ENCODE results near the gene ADAMTSL3.

The ADAMTSL3 gene

GRCh38 chr15:83837945-83838571, 184.1 kb downstream of the ADAMTSL3 start:
- no peak for DNase-seq (ENCODE audit: low read depth)

DNA sequence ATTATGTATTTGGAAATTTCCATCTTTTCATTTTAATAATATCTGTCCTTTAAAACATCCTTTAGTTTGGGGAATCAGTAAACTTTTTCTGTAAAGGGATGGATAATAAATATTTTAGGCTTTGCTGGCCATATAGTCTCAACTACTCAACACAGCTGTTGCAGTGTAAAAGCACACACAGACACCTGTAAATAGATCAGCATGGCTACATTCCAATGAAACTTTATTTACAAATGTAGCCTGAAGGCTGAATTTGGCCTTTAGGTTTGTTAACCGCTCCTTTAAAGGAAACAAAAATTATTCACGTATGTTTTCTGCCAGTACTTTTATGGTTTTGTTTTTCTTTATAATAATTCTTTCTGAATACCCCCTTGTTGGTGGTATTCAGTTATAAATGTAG, 184.8 kb downstream of the ADAMTSL3 start:
- no peak for DNase-seq (ENCODE audit: low read depth)

GRCh38 chr15:83842281-83842680, 188.4 kb downstream of the ADAMTSL3 start:
- DNase-seq (ENCODE audit: low read depth): no peak

DNA sequence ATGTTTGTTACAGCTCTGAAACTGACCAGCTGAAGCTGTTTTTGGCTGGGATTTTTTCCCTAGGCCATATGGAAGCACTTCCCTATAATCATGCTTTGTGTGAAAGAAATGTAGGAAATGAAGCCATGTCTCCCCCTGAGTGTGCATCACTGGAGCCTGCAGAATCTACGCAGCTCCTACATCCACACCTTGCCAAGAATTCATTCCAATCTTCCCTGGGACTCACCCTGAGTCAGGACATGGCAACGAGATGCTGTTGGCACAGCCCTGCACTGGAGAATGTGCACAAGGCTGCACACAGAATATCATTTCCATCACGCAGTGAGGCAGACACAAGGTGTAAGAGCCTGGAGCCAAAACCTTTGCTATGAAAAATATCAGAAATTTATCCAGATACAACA, 189.5 kb downstream of the ADAMTSL3 start:
- no peak for DNase-seq (ENCODE audit: low read depth)

DNA sequence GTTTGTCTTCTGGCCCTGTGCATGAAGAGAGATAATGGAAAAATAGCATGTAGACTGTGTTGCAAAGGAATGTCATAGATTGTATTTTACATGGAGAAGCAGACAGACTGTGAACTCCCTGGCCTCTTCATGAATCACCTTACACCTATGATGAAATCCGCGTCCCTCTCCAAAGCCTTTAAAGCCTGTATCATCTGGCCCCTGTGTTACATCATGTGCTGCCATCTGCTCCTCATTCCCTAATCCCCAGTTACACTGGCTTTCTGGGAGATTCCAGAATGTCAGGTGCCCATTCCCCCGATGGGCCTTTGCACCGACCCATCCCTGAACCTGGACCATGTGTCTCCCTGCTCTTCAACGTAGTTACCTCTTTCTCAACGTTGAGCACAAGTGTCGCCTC, 190.8 kb downstream of the ADAMTSL3 start:
- DNase-seq (ENCODE audit: low read depth): no peak

- no peak for DNase-seq (ENCODE audit: low read depth)
Measured at GRCh38 chr15:83845230-83845629, 191.3 kb downstream of the ADAMTSL3 start.

DNA sequence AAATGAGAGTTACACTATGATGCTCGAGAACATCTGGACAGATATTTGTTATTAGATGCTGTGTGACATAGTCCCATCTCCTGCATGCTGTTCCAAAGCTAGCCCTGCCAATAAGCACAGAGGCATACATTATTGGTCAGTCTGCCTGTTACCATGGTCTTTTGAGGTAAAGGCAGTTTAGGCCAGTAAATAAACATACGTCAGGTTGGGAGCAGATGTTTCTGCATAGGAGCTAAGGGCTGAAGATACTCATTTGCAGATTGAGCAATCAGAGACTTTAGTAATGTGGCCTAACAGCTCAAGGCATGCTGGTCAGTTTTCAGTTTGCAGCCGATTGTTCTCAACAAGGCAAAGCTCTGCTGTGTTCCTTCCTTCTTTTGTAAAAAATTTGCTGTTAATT, 192.9 kb downstream of the ADAMTSL3 start:
- DNase-seq (ENCODE audit: low read depth): no peak

GRCh38 chr15:83848315-83849050, 194.6 kb downstream of the ADAMTSL3 start:
- DNase-seq (ENCODE audit: low read depth): no peak

DNA sequence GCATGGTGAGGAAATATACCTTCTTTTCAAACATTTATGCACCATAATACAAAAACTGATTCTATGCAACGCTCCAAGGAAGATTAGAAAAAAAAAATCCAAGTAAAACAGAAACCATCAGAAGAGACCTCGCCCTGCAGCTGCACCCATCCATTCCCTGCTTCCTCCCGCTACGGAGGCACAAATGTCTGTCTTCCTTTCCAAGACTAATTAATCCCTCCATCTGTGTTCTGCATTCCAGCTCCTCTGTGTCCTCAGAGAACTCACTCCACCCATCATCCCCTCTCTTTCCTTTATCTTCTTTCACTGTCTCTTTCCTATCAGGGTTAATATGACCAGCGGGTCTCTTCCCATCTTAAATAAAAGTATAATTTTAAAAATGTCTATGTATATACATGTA, 196.1 kb downstream of the ADAMTSL3 start:
- no peak for DNase-seq (ENCODE audit: low read depth)

GRCh38 chr15:83850501-83851245, 196.8 kb downstream of the ADAMTSL3 start:
- no peak for DNase-seq (ENCODE audit: low read depth)

DNA sequence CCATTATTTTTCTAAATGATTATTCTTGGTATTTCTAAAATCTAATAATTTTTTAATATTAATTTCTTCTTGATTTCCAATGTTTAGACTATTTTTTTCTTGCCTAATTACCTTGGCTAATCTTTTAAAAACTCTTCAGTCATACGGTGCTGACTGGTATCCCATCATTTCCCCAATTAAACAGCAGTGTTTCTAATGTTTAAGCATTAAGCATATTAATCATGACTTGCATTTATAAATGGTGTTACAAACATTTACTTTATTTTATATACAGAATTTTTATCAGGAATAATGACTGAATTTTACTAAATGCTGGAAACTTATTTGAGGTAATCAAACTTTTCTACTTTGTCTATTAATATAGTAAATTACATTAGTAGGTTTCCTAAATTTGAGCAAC, 199.3 kb downstream of the ADAMTSL3 start:
- no peak for DNase-seq (ENCODE audit: low read depth)

DNA sequence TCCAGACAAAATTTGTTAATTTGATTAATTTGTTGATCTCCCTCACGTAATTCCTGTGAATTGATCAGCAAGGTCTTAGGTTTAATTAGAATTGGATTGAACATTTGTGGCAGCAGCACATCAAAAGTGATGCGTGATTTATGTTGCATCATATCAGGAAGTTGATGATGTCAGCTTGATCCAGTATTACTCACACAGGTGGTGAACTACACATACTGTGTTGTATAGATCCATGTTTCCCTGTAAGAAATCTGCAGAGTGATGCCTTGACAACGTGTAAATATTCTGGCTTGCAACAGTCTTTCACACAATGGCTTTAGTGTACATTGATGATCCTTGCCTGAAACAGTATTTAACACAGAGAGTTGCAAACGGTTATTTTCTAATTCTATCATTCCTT, 200.4 kb downstream of the ADAMTSL3 start:
- no peak for DNase-seq (ENCODE audit: low read depth)

DNA sequence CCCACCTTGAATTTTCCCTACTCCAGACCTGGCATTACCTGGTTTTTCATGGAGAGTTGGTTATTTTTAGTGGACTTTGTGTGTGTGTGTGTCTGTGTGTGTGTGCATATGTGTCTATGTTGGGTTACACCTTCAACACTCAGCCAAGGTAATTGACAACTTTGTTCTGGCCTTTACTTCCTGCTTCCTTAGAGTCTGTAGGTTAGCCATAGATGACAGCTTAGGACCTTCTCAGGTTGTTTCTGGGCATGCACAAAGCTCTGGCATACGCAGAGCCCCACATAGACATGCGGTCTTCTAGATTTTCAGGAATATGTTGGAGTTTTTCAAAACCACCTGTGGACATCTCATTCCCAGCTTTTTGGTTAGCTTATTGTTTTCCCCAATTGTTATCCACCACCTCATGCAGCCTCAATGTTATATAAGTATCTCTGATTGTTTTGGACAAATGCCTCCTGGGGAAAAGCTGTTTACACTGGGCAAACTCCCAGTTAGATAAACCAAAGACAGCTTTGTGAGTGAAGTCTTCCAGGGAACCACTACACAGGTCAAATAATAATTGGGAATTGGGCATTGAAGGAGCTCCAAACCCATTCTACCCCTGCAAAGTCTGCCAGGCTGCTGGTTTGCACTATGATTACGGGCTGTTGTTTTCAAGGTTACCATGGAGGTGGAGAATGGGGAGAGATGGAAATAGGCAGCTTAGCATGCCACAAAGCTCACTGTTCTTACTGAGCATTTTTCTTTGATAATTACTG, 201.2 kb downstream of the ADAMTSL3 start:
- DNase-seq (ENCODE audit: low read depth): no peak

- DNase-seq (ENCODE audit: low read depth): no peak
Measured at GRCh38 chr15:83855956-83856355, 202.0 kb downstream of the ADAMTSL3 start.

DNA sequence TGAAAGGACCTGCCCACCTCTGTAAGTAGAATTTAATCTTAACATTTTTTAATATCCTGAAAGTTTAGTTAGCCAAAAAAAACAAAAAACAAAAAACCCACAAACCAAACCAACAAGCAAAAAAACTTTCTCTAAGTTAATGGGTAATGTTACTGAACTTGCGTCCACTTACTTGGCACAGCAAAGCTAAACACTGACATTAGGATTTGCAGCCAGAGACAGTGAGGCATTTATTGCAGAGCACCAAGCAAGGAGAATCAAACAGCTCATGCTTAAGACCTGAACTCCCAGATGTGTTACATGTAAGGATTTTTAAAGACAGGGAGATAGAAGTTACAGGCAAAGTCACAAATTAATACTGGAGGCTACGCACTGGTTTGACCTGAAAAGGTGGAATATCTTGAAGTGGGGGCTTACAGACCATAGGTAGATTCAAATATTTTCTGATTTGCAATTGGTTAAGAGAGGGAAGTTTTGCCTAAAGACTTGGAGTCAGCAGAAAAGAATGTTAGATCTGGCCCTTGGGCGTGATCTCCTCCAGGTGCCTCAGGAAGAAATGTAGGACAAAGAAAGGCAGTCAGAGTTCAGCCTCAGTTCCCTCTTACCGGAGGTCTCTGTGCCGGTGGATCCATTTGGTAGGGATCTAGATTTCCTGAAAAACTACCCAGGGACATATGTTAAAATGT, 205.0 kb downstream of the ADAMTSL3 start:
- DNase-seq (ENCODE audit: low read depth): no peak

DNA sequence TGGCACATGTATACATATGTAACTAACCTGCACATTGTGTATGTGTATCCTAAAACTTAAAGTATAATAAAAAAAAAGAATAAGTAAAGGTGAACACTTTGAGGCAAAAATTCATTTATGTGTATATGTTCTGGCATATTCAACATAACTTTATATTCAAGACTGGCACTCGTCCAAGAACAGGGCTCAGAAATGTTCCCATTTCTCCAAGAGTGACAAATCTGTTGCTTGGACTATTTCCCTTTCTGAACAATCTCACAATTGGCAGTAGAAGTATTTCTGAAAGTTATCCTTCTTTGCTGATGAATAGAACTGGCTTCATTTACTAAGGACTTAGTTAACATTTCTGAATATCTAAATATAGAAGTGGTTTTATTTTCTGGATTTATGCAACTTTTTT, 212.8 kb downstream of the ADAMTSL3 start:
- DNase-seq (ENCODE audit: low read depth): no peak

- no peak for DNase-seq (ENCODE audit: low read depth)
Measured at GRCh38 chr15:83869341-83869740, 215.4 kb downstream of the ADAMTSL3 start.

- DNase-seq (ENCODE audit: low read depth): no peak
Measured at GRCh38 chr15:83871808-83872559, 218.1 kb downstream of the ADAMTSL3 start.

DNA sequence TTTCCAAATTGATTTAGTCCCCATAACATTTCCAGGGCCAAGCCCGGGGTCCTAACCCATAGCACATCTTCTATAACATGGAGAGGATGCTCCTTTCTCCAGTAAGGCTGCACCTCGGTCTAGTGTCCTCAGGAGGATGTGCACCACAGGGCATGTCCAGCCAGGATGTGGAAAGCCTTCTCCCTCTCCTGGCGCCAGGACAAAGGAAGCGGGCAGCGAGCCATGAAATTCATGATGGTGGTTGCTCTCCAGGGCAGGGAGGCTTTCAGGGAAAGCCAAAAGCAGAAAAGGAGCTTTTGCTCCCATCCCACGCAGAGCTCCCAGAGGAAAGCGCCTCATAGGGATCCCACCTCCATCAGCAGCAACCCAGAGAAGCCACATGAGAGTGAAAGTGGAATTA, 220.0 kb downstream of the ADAMTSL3 start:
- DNase-seq (ENCODE audit: low read depth): no peak

DNA sequence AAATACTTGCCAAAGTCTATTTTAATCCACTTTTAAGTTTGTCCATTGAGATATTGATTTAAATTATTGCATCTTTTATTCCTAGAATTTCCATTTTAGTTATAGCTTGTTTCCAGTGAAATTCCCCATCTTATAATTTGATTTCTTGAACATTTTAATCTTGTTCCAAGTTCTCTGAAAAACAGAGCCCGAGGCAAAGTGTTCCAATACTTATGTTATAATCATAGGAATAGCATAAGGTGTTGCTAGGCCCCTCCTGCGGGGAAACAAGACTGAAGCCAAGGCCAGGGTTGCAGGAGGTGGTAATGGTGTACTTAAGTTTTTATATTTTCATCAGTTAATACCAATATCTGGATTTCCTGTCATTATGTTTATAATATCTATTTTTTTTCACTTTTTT, 226.6 kb downstream of the ADAMTSL3 start:
- no peak for DNase-seq (ENCODE audit: low read depth)

DNA sequence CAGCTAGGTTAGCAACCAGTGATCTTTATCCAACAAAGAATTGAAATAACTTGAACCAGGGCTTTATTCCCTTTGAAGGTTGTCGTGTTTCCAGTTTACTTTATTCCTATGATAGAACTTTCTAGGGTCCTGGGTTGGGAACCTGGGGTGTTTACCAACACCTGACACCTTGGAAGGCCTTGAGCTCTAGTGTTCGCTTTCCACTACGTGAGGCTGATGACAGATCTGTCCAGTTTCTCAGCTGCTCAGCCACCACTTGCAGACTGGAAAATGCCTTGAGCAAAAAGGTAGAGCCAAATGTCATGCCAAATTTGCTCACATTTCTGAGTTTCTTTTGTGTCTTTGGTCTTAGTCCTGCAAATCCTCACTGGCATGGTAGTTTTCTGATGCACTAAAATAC, 227.2 kb downstream of the ADAMTSL3 start:
- DNase-seq (ENCODE audit: low read depth): no peak

Measured in activated T-cell treated with anti-CD3 and anti-CD28 coated beads for 1 hour (primary cell).